SU-DHL-6 (cell line): ENCODE data around the gene LAMTOR4.
"Not testable (repeated sequence)": the region's sequence is repeated elsewhere in the genome, so short reads cannot be mapped to it uniquely, and the experiment has no call there.

ENCODE experiments used
- CTCF ChIP-seq: fragments of 200-600 bp; sonication (generic); IDR thresholded peaks from one replicate; pipeline ENCODE4 v1.5.1; 2017; ENCODE audit warnings: antibody characterized with exemption, mild to moderate bottlenecking, low read length, moderate library complexity; ENCODE audit not compliant: insufficient read depth, poor library complexity, severe bottlenecking
- EZH2phosphoT487 ChIP-seq: fragments of 200-600 bp; sonication (generic), shearing (Covaris generic); conservative IDR thresholded peaks from 2 replicates; pipeline ENCODE4 v1.6.1; 2018; ENCODE audit warnings: mild to moderate bottlenecking, antibody characterized with exemption, low read length, moderate library complexity, mixed read lengths

- TF ChIP-seq CTCF, EZH2phosphoT487: not testable (repeated sequence)
These were observed 2.4 kb upstream of the LAMTOR4 start for GRCh38 chr7:100146350-100146749.
